AG04449 (cell line): ENCODE results near the gene LCN6.

Experiments used
- CTCF ChIA-PET: fragments of 350-600 bp; formaldehyde crosslinking; extraction: SDS; loops from one replicate; lab custom pipeline; 2021; ENCODE audit warnings: antibody characterized with exemption; lab: Yijun Ruan, JAX
- POLR2A ChIA-PET: fragments of 400-600, 350-600 bp; formaldehyde crosslinking; extraction: SDS; loops from one replicate; lab custom pipeline; 2020; ENCODE audit warnings: antibody characterized with exemption, inconsistent platforms; lab: Yijun Ruan, JAX
- DNase-seq: peaks from one replicate; pipeline ENCODE4 v3.0.0-alpha.2; 2010; ENCODE audit warnings: low read depth, low spot score
- H3K4me3 ChIP-seq: 2 replicates; pipeline ENCODE4 v1.5.1; 2011; ENCODE audit warnings: low read depth, mild to moderate bottlenecking, control low read depth, low read length
- CTCF ChIP-seq: IDR thresholded peaks from one replicate; pipeline ENCODE4 v1.5.1; 2011; ENCODE audit warnings: mild to moderate bottlenecking, moderate library complexity, low read length, control low read depth, inconsistent platforms; ENCODE audit not compliant: insufficient read depth; ENCODE audit errors: missing control alignments

LCN6 gene

GRCh38 chr9:136747161-136748060 is 914 bp downstream of the LCN6 start:
- ChIA-PET POLR2A (no interaction called here), CTCF (interaction anchor here (1.1 to 1.6 kb wide), 2 partner anchors 13 to 22 kb away, joined by 3 to 4 read pairs; no protein-coding TSS in a partner anchor)
- no peak overlapping the region for H3K4me3 ChIP-seq
- no peak for TF ChIP-seq CTCF
- DNase-seq = no peak

GRCh38 chr9:136746621-136747020 is 1.7 kb downstream of the LCN6 start:
- DNase-seq = no peak
- ChIA-PET CTCF (interaction anchor here (1.6 kb wide), 1 partner anchor 23 kb away, joined by 3 read pairs; no protein-coding TSS in a partner anchor), POLR2A (no interaction called here)
- no peak for TF ChIP-seq CTCF
- no peak overlapping the region for H3K4me3 ChIP-seq

- no peak overlapping the region for H3K4me3 ChIP-seq
- DNase-seq = no peak
- TF ChIP-seq CTCF = no peak
- CTCF ChIA-PET = interaction anchor here (1.5 kb wide), 1 partner anchor 20 kb away, joined by 3 read pairs; no protein-coding TSS in a partner anchor
- POLR2A ChIA-PET = no interaction called here
Measured at GRCh38 chr9:136746155-136746490, 2.2 kb downstream of the LCN6 start.

DNA sequence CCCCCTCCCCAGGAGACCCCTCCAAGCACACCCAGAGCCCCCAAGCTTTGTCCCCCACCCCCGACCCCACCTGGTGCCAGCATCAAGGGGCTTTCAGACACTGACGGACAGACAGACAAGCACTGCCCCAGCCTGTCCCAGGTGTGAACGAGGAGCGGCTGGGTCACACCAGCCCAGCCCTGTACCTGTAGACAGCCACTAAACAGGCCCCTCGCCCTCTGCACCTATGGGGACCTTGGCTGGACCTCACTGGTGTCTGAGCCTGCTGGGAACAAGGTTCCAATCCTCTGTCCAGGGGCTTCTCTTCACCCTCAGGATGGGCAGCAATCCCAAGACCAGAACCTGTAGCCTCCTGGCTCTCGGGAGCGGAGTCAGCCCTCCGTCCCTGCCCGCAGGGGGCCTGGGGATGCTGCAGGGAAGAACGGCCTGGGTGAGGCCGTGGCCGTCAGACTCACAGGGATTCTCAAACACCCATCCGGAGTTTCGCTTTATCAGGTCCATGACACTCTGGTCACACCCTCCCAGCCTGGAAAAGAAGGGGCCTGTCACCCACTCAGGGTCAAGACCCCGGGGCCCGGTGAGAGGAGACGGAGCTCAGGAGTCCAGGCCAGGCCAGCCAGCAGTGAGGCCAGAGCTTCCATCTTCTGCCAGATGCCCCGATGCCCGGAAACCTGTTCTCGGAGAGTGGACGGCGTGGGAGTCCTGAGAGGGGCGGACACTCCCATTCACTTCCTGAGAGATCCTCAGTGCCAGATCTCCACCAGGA is 2.8 kb downstream of the LCN6 start:
- ChIA-PET CTCF (interaction anchor here (0.9 to 2.5 kb wide), 4 partner anchors 13 to 38 kb away, joined by 3 to 9 read pairs (median 3); partner anchors contain the start of gene LCN8), POLR2A (interaction anchor here (2.1 kb wide), 1 partner anchor 17 kb away, joined by 17 read pairs; no protein-coding TSS in a partner anchor)
- no peak overlapping the region for H3K4me3 ChIP-seq
- no peak for DNase-seq
- TF ChIP-seq CTCF = no peak

DNA sequence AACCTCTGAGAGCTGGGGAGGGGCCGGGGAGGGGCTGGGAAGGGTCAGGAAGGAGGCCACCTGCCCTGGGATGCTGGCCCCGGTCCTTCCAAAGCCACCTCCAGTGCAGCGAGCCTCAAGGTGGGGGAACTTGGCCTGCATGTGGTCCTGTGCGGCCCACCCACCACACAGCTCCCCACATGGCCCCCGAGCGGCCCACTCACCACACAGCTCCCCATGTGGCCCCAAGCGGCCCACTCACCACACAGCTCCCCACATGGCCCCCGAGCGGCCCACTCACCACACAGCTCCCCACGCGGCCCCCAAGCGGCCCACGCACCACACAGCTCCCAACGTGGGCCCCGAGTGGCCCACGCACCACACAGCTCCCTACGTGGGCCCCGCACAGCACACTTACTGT is 3.6 kb downstream of the LCN6 start:
- no peak for DNase-seq
- CTCF ChIA-PET = interaction anchor here (0.9 to 2.5 kb wide), 5 partner anchors 13 to 39 kb away, joined by 3 to 9 read pairs (median 3); partner anchors contain the start of gene LCN8
- no peak overlapping the region for H3K4me3 ChIP-seq
- no peak for TF ChIP-seq CTCF
- POLR2A ChIA-PET = interaction anchor here (2.1 kb wide), 1 partner anchor 17 kb away, joined by 17 read pairs; no protein-coding TSS in a partner anchor
